Pancreas (tissue), 10 donors: ENCODE measurements around the gene NBL1. TPM values are rescaled to one million over a fixed set of nuclear protein-coding genes. Genes with fewer than 3 reads are reported as not detected.

Source experiments
- ATAC-seq, 4 donors: fragments of 200-7000 bp; cut with Tn5 transposase; one replicate each; pipeline versions ENCODE4 v1.8.0 to v1.9.1; 2020; ENCODE audit warnings: mild to moderate bottlenecking in 4 of 4, moderate library complexity in 4 of 4
- DNase-seq, 6 donors: peaks; one replicate each; pipeline ENCODE4 v3.0.0-alpha.2; 2020
- FAIRE-seq: peaks from 2 replicates; lab custom pipeline; 2012; peaks lifted over from hg19 to GRCh38; lab: Jason Lieb, UNC
- H3K27ac ChIP-seq, 4 donors: fragments of 200-600 bp; sonication (generic); 1 replicate in 3 of 4; 2 replicates in 1 of 4; pipeline versions ENCODE4 v1.5.0 to v1.8.0; 2020
- H3K27me3 ChIP-seq, 4 donors: fragments of 200-600 bp; one replicate each; pipeline ENCODE4 v1.8.0; 2021
- H3K36me3 ChIP-seq, 3 donors: fragments of 200-600 bp; sonication (generic) in 1 of 3; one replicate each; pipeline versions ENCODE4 v1.5.0 to v1.8.0; 2020 to 2021
- H3K4me1 ChIP-seq, 3 donors: fragments of 200-600 bp; one replicate each; pipeline ENCODE4 v1.8.0; 2021
- H3K4me3 ChIP-seq, 4 donors: fragments of 200-600 bp; sonication (generic) in 2 of 4; one replicate each; pipeline versions ENCODE4 v1.5.0 to v1.8.0; 2020 to 2021
- H3K9me3 ChIP-seq, 4 donors: fragments of 200-600 bp; one replicate each; pipeline ENCODE4 v1.8.0; 2021
- CTCF ChIP-seq, 4 donors: fragments of 200-600 bp; sonication (generic) in 3 of 4; IDR thresholded peaks; one replicate each; pipeline versions ENCODE4 v1.5.0 to v1.8.0; 2021; ENCODE audit warnings: antibody characterized with exemption in 4 of 4
- WGBS, 2 donors: extraction: QIAGEN DNeasy Blood & Tissue Kit; methylation state at CpG; one replicate each; pipeline ENCODE4 v1.1.7; 2013; 5-methylcytosine and 5-hydroxymethylcytosine counted together
- intact Hi-C, 3 donors: fragments of 100-400 bp; cut with DNase I; formaldehyde crosslinking; loops; one replicate each; pipeline versions ENCODE4 v1.11.1 to v1.14.2; 2022
- polyA plus RNA-seq, 2 donors: library from polyadenylated mRNA; stranded (reverse); fragments of 200-250 nt; gene quantifications; one replicate each; pipeline ENCODE4 v1.2.3, GENCODE V29; 2013
- total RNA-seq, 6 donors: library from RNA; stranded (reverse); fragmentation: NEBNext Ultra II Directional in 4 of 6; extraction: Animal tissue kit (Norgen Biotek cat#: 25700) in 4 of 6; gene quantifications; one replicate each; pipeline versions ENCODE4 v1.2.1 to v1.2.4, GENCODE V29; 2021 to 2023
- donor health status: healthy with polysubstance abuse.
- donor health status: DM: no; HTN: no; CAD: no; lungs with moderate emphysema.
- donor health status: DM: no; HTN: no; CAD: no.
- donor health status: control.
- donor health status: control.
- donor health status: Bipolar disorder and iron deficiency.
- donor health status: DM: yes; HTN: yes; CAD: no.
- donor health status: DM: no; HTN: no; CAD: no.
- donor health status: DM: no; HTN: no; CAD: no.
- donor health status: DM: yes; HTN: yes; CAD: no.

The NBL1 gene
- total and polyA plus RNA-seq, 8 donors, result 5.8 to 45.6 (median 22.6) TPM

GRCh38 chr1:19599810-19600209 lies 44.3 kb upstream of the NBL1 start:
- H3K27ac ChIP-seq, result no peak overlapping the region
- no peak for DNase-seq
- no peak overlapping the region for H3K4me3 ChIP-seq
- H3K9me3 ChIP-seq, result no peaks in the 10 kb centered on the region
- peaks cover 5 to 22% (median 12%) of the 10 kb centered on the region in 3 donors for H3K4me1 ChIP-seq
- H3K27me3 ChIP-seq, result no peaks in the 10 kb centered on the region
- no peak for FAIRE-seq
- no peaks in the 10 kb centered on the region for H3K36me3 ChIP-seq
- WGBS, 2 donors, result 81 to 88% methylated on average over 3 of the region's 3 CpGs
- intact Hi-C loops, result no loop called here
- no peak for TF ChIP-seq CTCF (IDR thresholded peaks at IDR 0.05)
- ATAC-seq, result no peak

GRCh38 chr1:19602486-19602885 lies 41.6 kb upstream of the NBL1 start:
- TF ChIP-seq CTCF (IDR thresholded peaks at IDR 0.05), result no peak
- FAIRE-seq (no peak), DNase-seq (no peak), ATAC-seq (no peak)
- H3K36me3 ChIP-seq, result no peaks in the 10 kb centered on the region
- H3K4me1 ChIP-seq, result peaks cover 10 to 35% (median 12%) of the 10 kb centered on the region in 3 donors
- no peaks in the 10 kb centered on the region for H3K27me3 ChIP-seq
- 58 to 66% methylated on average over 4 of the region's 4 CpGs for WGBS, 2 donors
- H3K27ac ChIP-seq, result no peak overlapping the region
- intact Hi-C loops, result no loop called here
- no peaks in the 10 kb centered on the region for H3K9me3 ChIP-seq
- no peak overlapping the region for H3K4me3 ChIP-seq

- FAIRE-seq, result no peak
- Histone ChIP-seq H3K27me3 (no peaks in the 10 kb centered on the region), H3K4me1 (peaks cover 0 to 17% (median 12%) of the 10 kb centered on the region in 3 donors), H3K4me3 (no peak overlapping the region), H3K36me3 (no peaks in the 10 kb centered on the region), H3K27ac (no peak overlapping the region), H3K9me3 (no peaks in the 10 kb centered on the region)
- no peak for TF ChIP-seq CTCF (IDR thresholded peaks at IDR 0.05)
- intact Hi-C loops, result no loop called here
- 71 to 75% methylated on average over 1 of the region's 1 CpG for WGBS, 2 donors
- no peak for ATAC-seq
- no peak for DNase-seq
Measured at GRCh38 chr1:19605967-19606366, 38.1 kb upstream of the NBL1 start.

- no peak overlapping the region for H3K27ac ChIP-seq
- FAIRE-seq, result no peak
- WGBS, 2 donors, result 23 to 27% methylated on average over 4 of the region's 4 CpGs
- H3K36me3 ChIP-seq, result no peaks in the 10 kb centered on the region
- TF ChIP-seq CTCF (IDR thresholded peaks at IDR 0.05), result no peak
- no peaks in the 10 kb centered on the region for H3K27me3 ChIP-seq
- DNase-seq, result no peak
- H3K9me3 ChIP-seq, result no peaks in the 10 kb centered on the region
- intact Hi-C loops, result no loop called here
- no peak overlapping the region for H3K4me3 ChIP-seq
- ATAC-seq, result no peak
- H3K4me1 ChIP-seq, result peaks cover 0 to 17% (median 12%) of the 10 kb centered on the region in 3 donors
Measured at GRCh38 chr1:19606817-19607642, 37.1 kb upstream of the NBL1 start.

- no peaks in the 10 kb centered on the region for H3K9me3 ChIP-seq
- H3K4me3 ChIP-seq, result no peak overlapping the region
- FAIRE-seq (no peak), ATAC-seq (no peak), DNase-seq (no peak)
- 86 to 95% methylated on average over 12 of the region's 12 CpGs for WGBS, 2 donors
- no peaks in the 10 kb centered on the region for H3K27me3 ChIP-seq
- no peak for TF ChIP-seq CTCF (IDR thresholded peaks at IDR 0.05)
- H3K36me3 ChIP-seq, result no peaks in the 10 kb centered on the region
- H3K27ac ChIP-seq, result no peak overlapping the region
- H3K4me1 ChIP-seq, result peaks cover 0 to 17% (median 12%) of the 10 kb centered on the region in 3 donors
- intact Hi-C loops, result no loop called here
Measured at GRCh38 chr1:19608232-19608631, 35.9 kb upstream of the NBL1 start.
